HG03066 (cell line): ENCODE data around the gene THOC7.
A peak's percentile ranks its signal among the peaks of the same experiment; 100 is the strongest.

Source experiments
- ATAC-seq: cut with Tn5 transposase; IDR thresholded peaks from one replicate; pipeline ENCODE4 v1.9.1; 2021; ENCODE audit warnings: low read depth; ENCODE audit not compliant: unreplicated experiment

Gene THOC7

DNA sequence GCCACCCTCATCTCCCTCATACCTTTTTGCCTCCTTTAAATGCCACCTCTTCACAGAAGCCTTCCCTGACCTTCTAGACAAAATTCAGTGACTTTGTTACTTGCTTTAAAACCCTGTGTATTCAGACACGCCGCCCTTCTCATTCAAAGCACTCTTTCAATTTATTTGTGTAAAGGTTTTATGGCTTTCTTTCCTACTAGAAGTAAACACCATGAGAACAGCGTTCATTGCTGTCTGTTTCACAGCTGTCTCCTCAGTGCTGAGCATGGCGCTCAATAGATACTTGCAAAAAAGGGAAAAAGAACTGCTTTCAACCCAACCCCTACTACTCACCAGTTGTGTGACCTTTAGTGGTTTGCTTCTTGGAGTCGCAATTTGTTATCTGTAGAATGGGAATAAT, 17.0 kb upstream of the THOC7 start:
- no peak for ATAC-seq

DNA sequence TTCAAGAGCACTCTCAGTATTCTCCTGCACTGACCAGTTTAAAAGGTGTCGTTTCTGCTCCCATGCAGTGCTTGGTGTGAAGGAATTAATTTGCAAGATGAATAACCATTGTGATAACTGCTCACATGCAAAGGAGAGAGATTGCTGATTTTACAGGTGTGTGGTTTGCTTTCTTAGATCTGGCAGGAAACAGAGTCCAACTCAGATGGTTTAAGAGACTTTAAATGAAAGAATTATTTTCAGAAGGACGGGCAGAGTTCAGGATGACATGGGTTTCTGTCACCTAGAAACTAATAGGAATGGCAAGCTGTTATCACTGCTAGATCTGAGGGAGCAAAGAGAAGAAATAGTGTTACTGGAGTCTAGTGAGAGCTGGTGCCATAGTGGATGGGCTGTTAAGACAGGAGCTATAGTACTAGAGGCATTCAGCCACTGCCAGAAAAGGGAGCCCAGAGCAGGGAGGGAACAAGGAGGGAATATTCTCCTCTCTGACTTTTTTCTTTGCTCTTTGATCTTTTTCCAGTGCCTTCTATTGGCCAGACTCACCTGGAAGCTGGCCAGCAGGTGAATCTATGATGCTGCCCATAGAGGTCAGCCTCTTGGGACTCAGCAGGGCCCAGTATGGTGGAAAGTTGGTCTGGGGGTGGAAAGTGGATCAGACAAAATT, 14.9 kb upstream of the THOC7 start:
- ATAC-seq, result no peak

DNA sequence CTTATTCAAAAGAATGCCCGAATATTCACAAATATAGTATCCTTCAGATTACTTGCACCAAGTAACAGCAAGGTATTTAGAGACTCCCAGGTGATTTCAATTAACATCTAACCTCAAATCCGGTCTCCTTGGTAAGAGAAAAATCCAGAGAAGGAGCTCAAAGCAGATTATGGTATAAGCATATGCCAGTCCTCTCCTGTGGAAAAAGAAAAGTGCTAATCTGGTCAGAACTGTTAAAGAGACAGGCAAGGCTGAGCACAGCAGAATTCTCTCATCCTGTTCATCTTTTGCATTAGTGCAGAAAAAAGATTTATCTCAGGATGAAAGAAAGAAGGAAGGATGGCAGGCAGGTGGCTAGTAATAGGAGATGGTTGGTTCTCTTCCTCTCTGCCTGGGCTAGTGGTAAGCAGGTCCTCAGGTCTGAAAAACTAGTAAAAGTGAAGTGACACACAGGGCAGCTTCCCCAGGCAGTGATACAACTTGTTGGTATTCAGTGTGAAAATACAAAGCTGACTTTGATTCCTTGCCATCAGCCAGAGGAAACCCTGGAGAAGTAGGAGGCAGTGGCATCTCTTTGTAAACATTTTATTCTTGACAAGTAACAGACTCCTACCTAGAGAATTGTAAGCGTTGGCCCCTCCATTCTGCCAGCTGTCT, 14.3 kb upstream of the THOC7 start:
- ATAC-seq, result no peak

GRCh38 chr3:63876260-63876659, 12.7 kb upstream of the THOC7 start:
- ATAC-seq, result no peak

GRCh38 chr3:63875510-63875909, 11.9 kb upstream of the THOC7 start:
- no peak for ATAC-seq

DNA sequence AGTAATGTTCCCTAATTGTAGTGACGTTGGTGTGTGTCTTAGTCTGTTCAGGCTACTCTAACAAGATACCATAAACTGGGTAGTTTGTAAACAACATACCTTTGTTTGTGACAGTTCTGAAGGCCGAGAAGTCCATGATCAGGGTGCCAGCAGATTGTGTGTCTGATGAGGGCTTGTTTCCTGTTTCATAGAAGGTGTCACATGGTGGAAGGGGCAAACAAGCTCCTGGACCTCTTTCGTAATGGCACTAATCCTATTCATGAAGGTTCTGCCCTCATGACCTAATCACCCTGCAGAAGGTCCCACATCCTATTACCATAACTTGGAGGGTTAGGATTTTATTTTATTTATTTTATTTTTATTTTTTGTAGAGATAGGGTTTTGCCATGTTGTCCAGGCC, 11.2 kb upstream of the THOC7 start:
- ATAC-seq, result no peak

GRCh38 chr3:63872135-63872924, 8.7 kb upstream of the THOC7 start:
- no peak for ATAC-seq

DNA sequence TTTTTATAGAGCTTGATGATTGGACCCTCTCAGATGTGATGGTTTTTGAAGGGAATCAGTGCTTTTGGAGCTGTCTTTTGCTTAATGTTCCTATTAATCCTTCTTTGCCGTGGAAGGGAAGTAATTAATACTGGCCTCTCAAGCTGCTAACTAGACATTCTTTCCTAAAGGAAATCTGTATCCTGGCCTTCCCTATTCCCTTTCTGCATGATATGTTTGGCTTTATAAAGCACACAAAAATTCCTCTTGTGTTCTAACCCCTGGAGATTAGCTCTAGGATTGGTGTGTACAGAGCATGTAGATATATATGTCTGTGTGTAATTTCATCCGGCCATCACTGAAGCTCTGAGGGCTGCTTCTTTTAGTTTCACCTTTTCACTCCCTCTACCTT, 7.0 kb upstream of the THOC7 start:
- no peak for ATAC-seq

GRCh38 chr3:63869940-63870614, 6.5 kb upstream of the THOC7 start:
- no peak for ATAC-seq

DNA sequence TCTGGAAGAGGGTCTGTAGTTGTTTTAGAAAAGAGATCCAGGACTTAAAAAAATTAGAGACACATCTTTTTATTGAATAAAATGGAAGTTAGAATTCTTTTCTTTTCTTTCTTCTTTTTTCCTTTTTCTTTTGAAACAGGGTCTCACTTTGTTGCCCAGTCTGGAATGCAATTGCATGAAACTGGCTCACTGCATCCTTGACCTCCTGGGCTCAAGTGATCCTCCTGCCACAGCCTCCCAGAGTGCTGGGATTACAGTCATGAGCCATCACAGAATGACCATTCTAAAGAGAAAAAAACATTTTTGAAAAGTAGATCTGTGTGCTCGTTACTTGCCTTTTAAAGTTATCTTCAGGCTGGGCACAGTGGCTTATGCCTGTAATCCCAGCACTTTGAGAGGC, 3.6 kb upstream of the THOC7 start:
- no peak for ATAC-seq

DNA sequence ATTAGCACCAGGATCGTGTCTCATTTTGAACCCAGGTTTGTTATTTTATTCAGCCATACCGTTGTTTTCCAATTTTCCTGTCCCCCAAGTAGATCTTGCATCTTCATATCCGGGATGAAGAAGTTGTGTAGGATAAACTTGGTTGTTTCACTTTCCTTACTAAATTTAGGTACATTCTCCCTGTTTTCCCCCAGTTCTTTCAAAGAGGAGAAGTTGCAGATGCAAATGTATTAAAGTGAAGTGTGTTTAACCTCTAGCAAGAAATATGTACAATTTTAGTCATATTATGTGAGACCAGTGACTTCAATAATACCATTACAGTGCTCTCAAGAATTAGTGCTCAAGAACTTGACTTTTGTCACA, 1.3 kb upstream of the THOC7 start:
- ATAC-seq, result no peak

DNA sequence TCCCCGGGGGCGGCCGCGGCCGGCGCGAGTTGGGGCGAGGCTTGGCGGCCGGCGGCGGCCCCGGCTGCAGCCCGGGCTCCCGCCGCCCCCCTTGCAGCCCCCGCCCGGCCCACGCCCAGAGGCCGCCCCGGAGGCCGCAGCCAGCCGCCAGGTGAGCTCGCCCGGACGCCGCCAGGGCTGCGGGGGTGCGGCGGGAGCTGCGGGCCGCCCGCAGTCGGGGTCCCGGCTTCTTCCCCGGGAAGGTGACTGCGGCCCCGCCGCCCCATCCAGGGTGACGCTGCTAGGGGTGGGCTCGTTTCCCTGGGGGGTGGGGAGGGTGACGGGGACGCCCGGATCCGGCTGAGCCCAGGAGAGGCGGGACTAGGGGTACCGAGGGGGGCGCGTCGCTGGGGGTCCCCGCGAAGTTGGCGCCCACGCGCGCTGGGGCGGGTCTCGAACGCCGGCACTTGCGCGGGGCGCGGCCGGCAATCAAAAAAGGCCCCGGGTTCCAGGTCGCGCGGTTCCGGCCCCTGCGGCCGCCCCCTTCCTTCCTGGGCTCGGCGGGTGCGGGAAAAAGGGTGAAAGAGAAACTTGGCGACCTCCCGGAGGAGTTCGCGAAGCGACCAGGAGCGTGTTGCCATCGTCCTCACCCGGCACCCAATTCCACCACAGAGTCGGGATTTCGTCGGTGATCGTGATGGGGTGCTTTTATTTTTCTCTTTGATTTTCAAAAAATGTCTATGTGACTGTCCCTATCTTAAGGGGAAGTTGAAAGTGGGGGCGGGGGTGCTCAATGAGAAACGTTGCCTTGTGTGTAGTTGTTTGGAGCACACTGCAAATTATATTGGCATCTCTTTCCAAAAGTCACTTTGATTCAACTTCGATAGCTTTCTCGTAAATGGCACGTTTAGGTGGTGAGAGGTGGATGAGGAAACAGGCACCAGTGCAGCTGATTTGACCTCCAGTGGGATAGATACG, 681 bp upstream of the THOC7 start:
- ATAC-seq, result peak; percentile 40

DNA sequence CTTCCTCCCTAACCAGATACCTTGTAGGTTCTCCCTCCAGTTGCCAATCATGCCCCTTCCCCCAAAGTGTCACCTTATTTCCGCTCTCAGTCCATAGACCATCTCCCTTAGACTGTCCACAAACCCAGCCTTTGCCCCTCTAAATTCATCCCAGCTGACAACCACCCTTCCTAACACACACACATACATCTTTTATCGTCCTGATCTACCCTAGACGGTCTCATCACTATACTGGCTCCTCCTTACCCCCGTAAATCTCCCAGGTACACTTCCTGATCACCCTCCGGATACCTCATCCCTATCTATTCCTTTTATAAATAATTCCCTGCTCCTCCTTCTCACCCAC, 828 bp downstream of the THOC7 start:
- ATAC-seq, result peak; percentile 1

GRCh38 chr3:63861306-63861705, 2.3 kb downstream of the THOC7 start:
- no peak for ATAC-seq

DNA sequence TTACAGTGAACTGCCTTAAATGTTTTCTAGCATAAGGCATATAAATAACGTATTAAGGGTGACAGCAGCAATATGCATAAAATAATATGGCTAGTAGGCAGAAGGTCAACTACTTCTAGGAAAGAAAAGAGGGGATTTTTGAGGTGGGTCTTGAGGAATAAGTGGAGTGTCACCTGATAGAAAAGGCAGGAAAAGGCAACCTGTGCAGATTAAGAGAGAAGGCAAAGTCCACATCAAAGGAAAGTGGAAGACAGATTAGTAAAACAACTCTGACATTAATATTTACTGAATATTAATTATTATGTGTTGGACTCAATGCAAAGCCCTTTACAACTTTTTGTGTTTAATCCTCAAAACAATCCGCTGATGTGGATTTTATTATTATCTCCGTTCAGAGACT, 2.8 kb downstream of the THOC7 start:
- no peak for ATAC-seq

DNA sequence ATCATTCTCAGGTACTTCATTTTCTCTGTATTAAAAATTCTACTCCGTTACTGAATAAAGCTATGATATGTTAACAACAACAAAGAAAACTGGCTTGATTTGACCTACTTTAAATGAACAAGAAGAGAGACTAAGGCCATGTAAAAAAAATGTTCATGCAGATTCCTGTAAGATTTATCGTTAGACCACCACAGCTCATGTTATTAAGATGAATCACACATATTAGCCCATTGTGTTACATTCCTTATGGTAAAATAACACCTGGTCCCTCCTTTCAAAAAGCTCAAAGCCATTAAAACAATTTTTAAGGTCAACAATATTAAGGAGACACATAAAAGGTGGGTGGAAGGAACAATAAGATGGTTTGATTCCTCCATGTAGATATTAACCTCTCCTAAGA, 6.3 kb downstream of the THOC7 start:
- no peak for ATAC-seq

- no peak for ATAC-seq
Observed at GRCh38 chr3:63855333-63855940, 8.2 kb downstream of the THOC7 start.

DNA sequence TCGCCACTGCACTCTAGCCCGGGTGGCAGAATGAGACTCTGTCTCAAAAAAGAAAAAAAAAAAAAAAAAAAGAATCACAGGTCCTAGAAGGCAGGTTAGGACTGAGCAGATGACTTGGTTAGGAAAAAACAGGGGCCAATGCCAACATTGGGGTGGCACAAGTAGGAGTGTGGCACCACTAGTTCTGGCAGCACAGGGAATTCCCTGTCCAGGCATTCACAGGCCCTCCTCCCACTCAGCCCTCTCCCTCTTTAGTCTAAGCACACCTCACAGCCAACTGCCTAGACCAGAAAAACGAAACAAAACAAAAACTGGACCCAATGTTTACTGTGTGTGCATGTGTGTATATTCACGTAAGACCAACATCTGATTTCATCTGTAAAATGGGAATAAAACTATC, 10.5 kb downstream of the THOC7 start:
- no peak for ATAC-seq

DNA sequence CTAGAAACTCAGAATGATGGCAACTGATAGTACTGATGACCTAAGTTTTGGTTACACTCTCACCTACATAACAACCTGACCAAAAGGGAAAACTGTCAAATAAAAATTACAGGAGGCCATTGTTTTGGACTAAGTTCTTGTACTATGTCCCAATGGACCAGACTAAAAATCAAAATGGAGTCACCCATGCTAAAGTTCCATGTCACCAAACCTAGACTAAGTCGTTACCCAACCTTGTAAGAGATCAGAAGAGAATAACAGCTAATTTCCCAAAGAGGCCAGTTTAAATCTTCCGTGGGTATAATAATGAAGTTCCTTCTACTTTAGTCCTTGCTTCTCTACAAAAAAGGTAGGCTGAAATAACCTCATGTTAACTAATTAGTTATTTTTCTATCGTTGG, 12.3 kb downstream of the THOC7 start:
- no peak for ATAC-seq

DNA sequence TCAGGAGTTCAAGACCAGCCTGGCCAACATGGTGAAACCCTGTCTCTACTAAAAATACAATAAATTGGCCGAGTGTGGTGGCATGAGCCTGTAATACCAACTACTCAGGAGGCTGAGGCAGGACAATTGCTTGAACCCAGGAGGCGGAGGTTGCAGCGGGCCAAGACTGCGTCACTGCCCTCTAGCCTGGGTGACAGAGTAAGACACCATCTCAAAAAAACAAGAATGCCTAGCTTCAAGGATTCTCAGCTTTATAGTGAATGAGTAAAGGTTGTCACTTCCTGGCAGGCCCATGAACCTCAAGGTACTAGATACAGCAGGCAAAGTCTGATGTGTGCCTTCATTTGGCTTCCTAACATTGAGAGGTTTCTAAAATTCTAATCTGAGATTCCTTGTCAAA, 14.4 kb downstream of the THOC7 start:
- no peak for ATAC-seq
